ENCODE data around the gene ENPP3. TPM values are rescaled to one million over a fixed set of nuclear protein-coding genes. Genes with fewer than 3 reads are reported as not detected.
"Not testable (repeated sequence)": the region's sequence is repeated elsewhere in the genome, so short reads cannot be mapped to it uniquely, and the experiment has no call there.

Gene ENPP3
- total and polyA plus RNA-seq, 2 experiments from 2014 or later = 0.98 to 2.7 TPM

DNA sequence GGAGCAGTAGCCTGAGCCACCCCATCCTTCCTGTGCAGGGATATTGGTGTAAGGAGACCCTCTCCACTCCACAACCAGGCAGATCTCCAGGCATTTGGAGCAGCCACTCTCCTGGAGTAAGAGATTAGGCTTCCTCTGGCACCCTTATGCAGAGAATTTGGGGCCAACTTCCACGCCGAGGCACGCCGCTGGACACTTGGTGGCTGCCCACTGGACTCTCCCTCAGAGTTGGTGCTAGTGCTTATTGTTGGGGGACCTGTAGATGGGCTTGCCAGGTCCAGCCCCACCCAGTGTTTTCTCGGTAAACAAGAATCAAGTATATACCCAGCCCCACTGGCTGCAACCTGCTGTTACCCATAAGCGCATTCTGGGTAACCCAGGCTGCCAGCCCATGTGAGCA, 78.5 kb downstream of the ENPP3 start:
- DNase-seq (ENCODE audit: low spot score); H3K27me3 ChIP-seq; H3K27ac ChIP-seq; H3K4me2 ChIP-seq; H3K4me1 ChIP-seq (ENCODE audit: insufficient read depth); H3K36me3 ChIP-seq (replicated peaks; ENCODE audit: insufficient read depth, low read depth); H3K4me3 ChIP-seq; H3K9me3 ChIP-seq (ENCODE audit: low read depth); H3K9me2 ChIP-seq (replicated peaks; ENCODE audit: insufficient read depth); H3K79me2 ChIP-seq; H4K20me1 ChIP-seq (ENCODE audit: insufficient read depth, poor library complexity, severe bottlenecking); H2AFZ ChIP-seq: not testable (repeated sequence)
- 96% methylated on average over 6 of the region's 6 CpGs for WGBS (ENCODE audit: low lambda C conversion rate, missing lambda C conversion rate)

DNA sequence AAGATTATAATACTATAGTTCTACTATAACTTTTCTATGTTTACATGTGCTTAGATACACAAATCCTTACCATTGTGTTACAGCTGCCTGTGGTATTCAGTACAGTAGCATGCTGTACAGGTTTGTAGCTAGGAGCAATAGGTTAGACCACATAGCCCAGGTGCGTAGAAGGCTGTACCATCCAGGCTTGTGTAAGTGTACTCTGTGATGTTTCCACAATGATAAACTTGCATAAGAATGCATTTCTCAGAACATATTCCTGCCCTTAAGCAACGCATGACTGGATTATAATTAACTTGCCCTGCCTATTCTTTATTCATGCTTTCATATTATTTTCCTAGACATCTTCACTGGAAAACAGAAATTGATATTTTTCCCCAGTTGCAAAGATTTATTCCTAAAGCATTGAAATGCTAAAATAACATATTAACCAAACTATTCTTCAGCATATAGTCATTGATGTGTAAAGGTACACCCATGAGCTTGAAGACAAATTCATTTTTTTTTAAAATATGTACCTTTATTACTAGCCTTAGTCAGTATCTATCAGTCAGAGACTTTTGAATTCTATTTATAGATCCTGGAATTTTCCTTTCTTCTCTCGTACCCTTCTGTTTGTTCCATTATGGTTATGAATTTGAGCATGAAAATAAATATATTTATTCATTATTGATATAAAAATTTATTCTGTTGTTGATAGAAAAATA, 80.9 kb downstream of the ENPP3 start:
- no peak overlapping the region for H2AFZ ChIP-seq
- WGBS (ENCODE audit: low lambda C conversion rate, missing lambda C conversion rate) = 81% methylated on average over 3 of the region's 3 CpGs
- H3K9me3 ChIP-seq (ENCODE audit: low read depth) = no peaks in the 10 kb centered on the region
- H3K27me3 ChIP-seq = no peaks in the 10 kb centered on the region
- H3K9me2 ChIP-seq (replicated peaks; ENCODE audit: insufficient read depth) = no peaks in the 10 kb centered on the region
- no peaks in the 10 kb centered on the region for H3K4me1 ChIP-seq (ENCODE audit: insufficient read depth)
- no peaks in the 10 kb centered on the region for H4K20me1 ChIP-seq (ENCODE audit: insufficient read depth, poor library complexity, severe bottlenecking)
- H3K4me3 ChIP-seq = no peak overlapping the region
- no peak for TF ChIP-seq EZH2 (IDR thresholded peaks at IDR 0.05; ENCODE audit: borderline replicate concordance)
- no peak for DNase-seq (ENCODE audit: low spot score)
- no peaks in the 10 kb centered on the region for H3K79me2 ChIP-seq
- no peaks in the 10 kb centered on the region for H3K36me3 ChIP-seq (replicated peaks; ENCODE audit: insufficient read depth, low read depth)
- H3K27ac ChIP-seq = no peak overlapping the region
- H3K4me2 ChIP-seq = no peak overlapping the region

GRCh38 chr6:131721161-131721560, 84.1 kb downstream of the ENPP3 start:
- Histone ChIP-seq H3K36me3 (replicated peaks; ENCODE audit: insufficient read depth, low read depth) (no peaks in the 10 kb centered on the region), H3K4me2 (no peak overlapping the region), H3K27ac (no peak overlapping the region), H3K9me2 (replicated peaks; ENCODE audit: insufficient read depth) (no peaks in the 10 kb centered on the region), H4K20me1 (ENCODE audit: insufficient read depth, poor library complexity, severe bottlenecking) (no peaks in the 10 kb centered on the region), H3K9me3 (ENCODE audit: low read depth) (no peaks in the 10 kb centered on the region), H3K79me2 (no peaks in the 10 kb centered on the region), H3K4me1 (ENCODE audit: insufficient read depth) (no peaks in the 10 kb centered on the region), H3K27me3 (no peaks in the 10 kb centered on the region), H3K4me3 (no peak overlapping the region), H2AFZ (no peak overlapping the region)
- WGBS (ENCODE audit: low lambda C conversion rate, missing lambda C conversion rate) = 64% methylated on average over 2 of the region's 2 CpGs
- TF ChIP-seq EZH2phosphoT487 (IDR thresholded peaks at IDR 0.05; ENCODE audit: low read depth, severe bottlenecking, unreplicated experiment) (no peak), EZH2 (IDR thresholded peaks at IDR 0.05; ENCODE audit: borderline replicate concordance) (no peak)
- TF ChIP-seq, protein P1, sequence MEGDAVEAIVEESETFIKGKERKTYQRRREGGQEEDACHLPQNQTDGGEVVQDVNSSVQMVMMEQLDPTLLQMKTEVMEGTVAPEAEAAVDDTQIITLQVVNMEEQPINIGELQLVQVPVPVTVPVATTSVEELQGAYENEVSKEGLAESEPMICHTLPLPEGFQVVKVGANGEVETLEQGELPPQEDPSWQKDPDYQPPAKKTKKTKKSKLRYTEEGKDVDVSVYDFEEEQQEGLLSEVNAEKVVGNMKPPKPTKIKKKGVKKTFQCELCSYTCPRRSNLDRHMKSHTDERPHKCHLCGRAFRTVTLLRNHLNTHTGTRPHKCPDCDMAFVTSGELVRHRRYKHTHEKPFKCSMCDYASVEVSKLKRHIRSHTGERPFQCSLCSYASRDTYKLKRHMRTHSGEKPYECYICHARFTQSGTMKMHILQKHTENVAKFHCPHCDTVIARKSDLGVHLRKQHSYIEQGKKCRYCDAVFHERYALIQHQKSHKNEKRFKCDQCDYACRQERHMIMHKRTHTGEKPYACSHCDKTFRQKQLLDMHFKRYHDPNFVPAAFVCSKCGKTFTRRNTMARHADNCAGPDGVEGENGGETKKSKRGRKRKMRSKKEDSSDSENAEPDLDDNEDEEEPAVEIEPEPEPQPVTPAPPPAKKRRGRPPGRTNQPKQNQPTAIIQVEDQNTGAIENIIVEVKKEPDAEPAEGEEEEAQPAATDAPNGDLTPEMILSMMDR (IDR thresholded peaks at IDR 0.05; ENCODE audit: poor library complexity) = no peak
- DNase-seq (ENCODE audit: low spot score) = no peak

GRCh38 chr6:131724114-131724513, 87.0 kb downstream of the ENPP3 start:
- WGBS (ENCODE audit: low lambda C conversion rate, missing lambda C conversion rate) = 87% methylated on average over 2 of the region's 2 CpGs

More at GRCh38 chr6:131724114-131724513, 87.0 kb downstream of the ENPP3 start:
- TF ChIP-seq EZH2phosphoT487 (IDR thresholded peaks at IDR 0.05; ENCODE audit: low read depth, severe bottlenecking, unreplicated experiment) (no peak), EZH2 (IDR thresholded peaks at IDR 0.05; ENCODE audit: borderline replicate concordance) (no peak)
- TF ChIP-seq, protein P1 (IDR thresholded peaks at IDR 0.05; ENCODE audit: poor library complexity) = no peak
- H4K20me1 ChIP-seq (ENCODE audit: insufficient read depth, poor library complexity, severe bottlenecking) = no peaks in the 10 kb centered on the region
- H3K79me2 ChIP-seq = no peaks in the 10 kb centered on the region
- no peak overlapping the region for H3K27ac ChIP-seq
- H3K27me3 ChIP-seq = no peaks in the 10 kb centered on the region
- no peaks in the 10 kb centered on the region for H3K9me3 ChIP-seq (ENCODE audit: low read depth)
- H3K9me2 ChIP-seq (replicated peaks; ENCODE audit: insufficient read depth) = no peaks in the 10 kb centered on the region
- no peak overlapping the region for H3K4me2 ChIP-seq
- H2AFZ ChIP-seq = no peak overlapping the region
- H3K4me1 ChIP-seq (ENCODE audit: insufficient read depth) = no peaks in the 10 kb centered on the region
- no peak overlapping the region for H3K4me3 ChIP-seq
- no peak for DNase-seq (ENCODE audit: low spot score)
- no peaks in the 10 kb centered on the region for H3K36me3 ChIP-seq (replicated peaks; ENCODE audit: insufficient read depth, low read depth)

All from hepatocyte (in vitro differentiated cells).